HUDEP-2 (cell line): Measurements from ENCODE around the gene RECQL5.

Experiments used
- DNase-seq, 76 experiments: peaks; one replicate each; lab custom pipeline; 2025; ENCODE audit not compliant: unreplicated experiment in 76 of 76; lab: John Stamatoyannopoulos, UW

The RECQL5 gene

GRCh38 chr17:75666959-75667790, at the start of gene RECQL5, which contains the start of gene SAP30BP:
TSS of gene RECQL5 (minus strand) at chr17:75667154. CDS start at chr17:75666557, 597 bp downstream.
TSS of gene SAP30BP (plus strand) at chr17:75667338. CDS start at chr17:75667373, 35 bp downstream.
- DNase-seq, result peak in 75 of 76 experiments; percentile 42 to 98 (median 93)

- DNase-seq, result no peak
These were observed 45.5 kb upstream of the RECQL5 start for GRCh38 chr17:75712446-75712845.

- DNase-seq, result peak in 75 of 76 experiments; percentile 63 to 97 (median 90)
These were observed 40.2 kb upstream of the RECQL5 start for GRCh38 chr17:75707079-75707571.

- peak in 1 of 76 experiments; percentile 14 for DNase-seq
These were observed 39.2 kb upstream of the RECQL5 start for GRCh38 chr17:75706042-75706728.

- peak in 60 of 76 experiments; percentile 9 to 77 (median 48) for DNase-seq
These were observed 38.3 kb upstream of the RECQL5 start for GRCh38 chr17:75704963-75705875.

GRCh38 chr17:75703591-75703990, 36.6 kb upstream of the RECQL5 start:
- no peak for DNase-seq

- DNase-seq, result no peak
These were observed 36.2 kb upstream of the RECQL5 start for GRCh38 chr17:75703191-75703590.

- no peak for DNase-seq
These were observed 34.3 kb upstream of the RECQL5 start for GRCh38 chr17:75701288-75701687.

- no peak for DNase-seq
These were observed 31.7 kb upstream of the RECQL5 start for GRCh38 chr17:75698659-75699058.

GRCh38 chr17:75697651-75698291, 30.8 kb upstream of the RECQL5 start:
- peak in 1 of 76 experiments; percentile 14 for DNase-seq

GRCh38 chr17:75695830-75696271, 28.9 kb upstream of the RECQL5 start:
- DNase-seq, result no peak

- no peak for DNase-seq
These were observed 28.3 kb upstream of the RECQL5 start for GRCh38 chr17:75695141-75695829.

GRCh38 chr17:75694536-75694935, 27.6 kb upstream of the RECQL5 start:
- no peak for DNase-seq

GRCh38 chr17:75693500-75694481, 26.8 kb upstream of the RECQL5 start:
- no peak for DNase-seq

GRCh38 chr17:75692976-75693375, 26.0 kb upstream of the RECQL5 start:
- DNase-seq, result no peak

GRCh38 chr17:75691801-75692626, 25.1 kb upstream of the RECQL5 start:
- no peak for DNase-seq

GRCh38 chr17:75691371-75691791, 24.4 kb upstream of the RECQL5 start:
- DNase-seq, result no peak
